C4-2B (cell line): ENCODE results near the gene SLC30A10.

ENCODE experiments used
- CTCF ChIP-seq: fragments of 450-650 bp; conservative IDR thresholded peaks from 2 replicates; pipeline ENCODE4 v1.5.1; 2017; ENCODE audit warnings: mild to moderate bottlenecking
- ZFX ChIP-seq: fragments of 450-650 bp; IDR thresholded peaks from 2 replicates; pipeline ENCODE4 v1.6.1; 2017

DNA sequence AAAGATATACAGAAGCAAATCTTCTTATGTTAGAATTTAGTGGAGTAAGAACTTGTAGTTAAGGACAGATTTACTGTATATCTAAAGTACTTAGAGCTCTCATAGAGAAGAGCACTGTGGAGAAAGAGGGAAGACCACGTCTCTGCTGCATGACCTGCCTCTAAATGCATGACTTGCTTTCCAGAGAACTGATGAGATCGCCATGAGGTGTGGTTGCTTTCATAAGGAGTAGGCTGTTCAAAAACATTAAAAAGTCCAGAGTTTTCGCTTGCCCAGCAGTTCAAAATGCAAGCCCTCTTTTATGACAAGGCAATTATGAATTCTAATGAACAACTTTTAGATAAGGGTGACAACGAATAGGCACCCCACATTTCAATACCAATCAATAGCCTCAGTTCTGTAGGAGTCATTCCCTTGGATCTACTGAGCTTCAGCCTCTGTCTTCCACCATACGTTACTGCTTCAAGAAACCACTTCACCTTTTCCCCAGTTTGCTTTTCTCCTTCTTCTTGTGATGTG, 24.9 kb downstream of the SLC30A10 start:
- TF ChIP-seq CTCF (no peak), ZFX (no peak)
